Gastroesophageal sphincter (tissue), 4 donors: ENCODE data around the gene RAB6B. TPM values are rescaled to one million over a fixed set of nuclear protein-coding genes. Genes with fewer than 3 reads are reported as not detected.

ENCODE experiments used
- ATAC-seq: fragments of 150-250 bp; one replicate; pipeline ENCODE4 v1.9.1; 2016; ENCODE audit warnings: mild to moderate bottlenecking, moderate library complexity
- H3K27ac ChIP-seq, 4 donors: fragments of 200-600 bp; sonication (generic) in 3 of 4; 1 replicate in 3 of 4; 2 replicates in 1 of 4; pipeline ENCODE4 v1.5.1; 2016 to 2019
- H3K27me3 ChIP-seq: fragments of 200-600 bp; sonication (generic); one replicate; pipeline ENCODE4 v1.5.1; 2019
- H3K36me3 ChIP-seq, 2 donors: fragments of 200-600 bp; sonication (generic); one replicate each; pipeline ENCODE4 v1.5.1; 2019; ENCODE audit warnings: control low read depth in 1 of 2
- H3K4me1 ChIP-seq, 3 donors: fragments of 200-600 bp; sonication (generic); 1 replicate in 2 of 3; 2 replicates in 1 of 3; pipeline ENCODE4 v1.5.1; 2016 to 2019; ENCODE audit warnings: control low read depth in 2 of 3
- H3K4me3 ChIP-seq, 2 donors: fragments of 200-600 bp; sonication (generic); one replicate each; pipeline ENCODE4 v1.5.1; 2019; ENCODE audit warnings: mild to moderate bottlenecking in 1 of 2, moderate library complexity in 1 of 2
- H3K9me3 ChIP-seq, 3 donors: fragments of 200-600 bp; sonication (generic); one replicate each; pipeline ENCODE4 v1.5.1; 2017 to 2019; ENCODE audit warnings: control low read depth in 2 of 3
- CTCF ChIP-seq, 4 experiments: fragments of 200-600 bp in 2 of 4; fragments of 450-650 bp in 2 of 4; sonication (generic) in 1 of 4; IDR thresholded peaks; one replicate each; pipeline ENCODE4 v1.5.1; 2017 to 2019; ENCODE audit warnings: antibody characterized with exemption in 4 of 4, mild to moderate bottlenecking in 2 of 4, moderate library complexity in 2 of 4
- EP300 ChIP-seq: sonication (generic); formaldehyde crosslinking; IDR thresholded peaks from one replicate; pipeline ENCODE4 v1.6.1; 2017; ENCODE audit warnings: antibody characterized with exemption, mild to moderate bottlenecking
- POLR2A ChIP-seq, 2 donors: fragments of 450-650 bp; IDR thresholded peaks; one replicate each; pipeline ENCODE4 v1.6.1; 2017; ENCODE audit warnings: antibody characterized with exemption in 2 of 2, mild to moderate bottlenecking in 2 of 2, moderate library complexity in 1 of 2
- POLR2AphosphoS5 ChIP-seq: sonication (generic); formaldehyde crosslinking; IDR thresholded peaks from one replicate; pipeline ENCODE4 v1.6.1; 2017; ENCODE audit warnings: antibody characterized with exemption
- WGBS, 2 donors: methylation state at CpG; one replicate each; pipeline ENCODE4 v1.1.5; 2018; ENCODE audit warnings: low coverage in 1 of 2; 5-methylcytosine and 5-hydroxymethylcytosine counted together
- total RNA-seq, 4 donors: library from RNA; depleted of rRNA; stranded (reverse); fragments of >200 nt; gene quantifications; one replicate each; pipeline ENCODE4 v1.1.0, GENCODE V29; 2016

The RAB6B gene
- total RNA-seq, 4 donors from 2014 or later = 5.0 to 16.1 (median 8.7) TPM

GRCh38 chr3:133835418-133835743 lies 60.3 kb downstream of the RAB6B start:
- ATAC-seq = no peak
- Histone ChIP-seq H3K36me3 (peaks cover 0 to 88% of the 10 kb centered on the region in 2 donors), H3K4me3 (no peak overlapping the region), H3K27me3 (no peaks in the 10 kb centered on the region), H3K4me1 (no peaks in the 10 kb centered on the region), H3K27ac (no peak overlapping the region), H3K9me3 (no peaks in the 10 kb centered on the region)
- 77 to 94% methylated on average over 2 to 3 of the region's 3 CpGs for WGBS, 2 donors
- TF ChIP-seq EP300 = no peak

- Histone ChIP-seq H3K27me3 (no peaks in the 10 kb centered on the region), H3K36me3 (peaks cover 0 to 84% of the 10 kb centered on the region in 2 donors), H3K4me3 (no peak overlapping the region), H3K9me3 (no peaks in the 10 kb centered on the region), H3K4me1 (no peaks in the 10 kb centered on the region), H3K27ac (no peak overlapping the region)
- no peak for ATAC-seq
- WGBS, 2 donors = 86 to 94% methylated on average over 7 to 9 of the region's 14 CpGs
- TF ChIP-seq CTCF (IDR thresholded peaks at IDR 0.05) (no peak), EP300 (no peak), POLR2AphosphoS5 (no peak), POLR2A (IDR thresholded peaks at IDR 0.05) (no peak)
Measured at GRCh38 chr3:133834621-133835417, 60.9 kb downstream of the RAB6B start.

GRCh38 chr3:133833880-133834620 lies 61.6 kb downstream of the RAB6B start:
- Histone ChIP-seq H3K4me1 (no peaks in the 10 kb centered on the region), H3K27ac (no peak overlapping the region), H3K9me3 (no peaks in the 10 kb centered on the region), H3K36me3 (peaks cover 0 to 76% of the 10 kb centered on the region in 2 donors), H3K27me3 (no peaks in the 10 kb centered on the region), H3K4me3 (no peak overlapping the region)
- 68 to 92% methylated on average over 2 to 9 of the region's 13 CpGs for WGBS, 2 donors
- TF ChIP-seq POLR2AphosphoS5 (no peak), CTCF (IDR thresholded peaks at IDR 0.05) (no peak), POLR2A (IDR thresholded peaks at IDR 0.05) (no peak), EP300 (no peak)
- ATAC-seq = no peak

GRCh38 chr3:133833267-133833666 lies 62.4 kb downstream of the RAB6B start:
- no CpG with 5 or more reads among the region's 5 CpGs for WGBS, 2 donors
- peaks cover 0 to 68% of the 10 kb centered on the region in 2 donors for H3K36me3 ChIP-seq
- H3K9me3 ChIP-seq = no peaks in the 10 kb centered on the region
- H3K4me1 ChIP-seq = no peaks in the 10 kb centered on the region
- H3K27ac ChIP-seq = no peak overlapping the region
- TF ChIP-seq EP300 = no peak
- no peak for TF ChIP-seq POLR2AphosphoS5
- TF ChIP-seq POLR2A (IDR thresholded peaks at IDR 0.05) = no peak
- no peak for TF ChIP-seq CTCF (IDR thresholded peaks at IDR 0.05)
- no peak overlapping the region for H3K4me3 ChIP-seq
- no peak for ATAC-seq
- no peaks in the 10 kb centered on the region for H3K27me3 ChIP-seq

GRCh38 chr3:133832802-133833144 lies 62.9 kb downstream of the RAB6B start:
- WGBS, 2 donors = 90 to 100% methylated on average over 2 to 10 of the region's 10 CpGs
- Histone ChIP-seq H3K4me1 (no peaks in the 10 kb centered on the region), H3K9me3 (no peaks in the 10 kb centered on the region), H3K4me3 (no peak overlapping the region), H3K27ac (no peak overlapping the region), H3K36me3 (peaks cover 0 to 63% of the 10 kb centered on the region in 2 donors), H3K27me3 (no peaks in the 10 kb centered on the region)
- no peak for TF ChIP-seq CTCF (IDR thresholded peaks at IDR 0.05)
- TF ChIP-seq POLR2A (IDR thresholded peaks at IDR 0.05) = no peak
- no peak for TF ChIP-seq POLR2AphosphoS5
- no peak for TF ChIP-seq EP300
- no peak for ATAC-seq
